Smooth muscle cell (in vitro differentiated cells): ENCODE measurements around the gene OR2A14. TPM values are rescaled to one million over a fixed set of nuclear protein-coding genes. Genes with fewer than 3 reads are reported as not detected.

Source experiments
- DNase-seq: peaks from one replicate; lab custom pipeline; 2025; ENCODE audit not compliant: unreplicated experiment; lab: John Stamatoyannopoulos, UW
- H2AFZ ChIP-seq: fragments of 200-600 bp; sonication (generic); 2 replicates; pipeline ENCODE4 v1.6.0; 2016; ENCODE audit warnings: antibody characterized with exemption, low read depth, mild to moderate bottlenecking
- H3F3A ChIP-seq: fragments of 200-600 bp; sonication (generic); 2 replicates; pipeline ENCODE4 v1.6.0; 2017; ENCODE audit warnings: antibody characterized with exemption, low read depth
- H3K27ac ChIP-seq: fragments of 200-600 bp; sonication (generic); 2 replicates; pipeline ENCODE4 v1.5.1; 2016; ENCODE audit warnings: low read depth, mild to moderate bottlenecking
- H3K27me3 ChIP-seq: fragments of 200-600 bp; sonication (generic); 2 replicates; pipeline ENCODE4 v1.6.1; 2016; ENCODE audit warnings: low read depth, mild to moderate bottlenecking
- H3K36me3 ChIP-seq: fragments of 200-600 bp; sonication (generic); 2 replicates; pipeline ENCODE4 v1.5.1; 2016; ENCODE audit warnings: low read depth
- H3K4me1 ChIP-seq: fragments of 200-600 bp; sonication (generic); 2 replicates; pipeline ENCODE4 v1.5.1; 2016; ENCODE audit warnings: low read depth
- H3K4me2 ChIP-seq: fragments of 200-600 bp; sonication (generic); 2 replicates; pipeline ENCODE4 v1.6.0; 2016; ENCODE audit warnings: mild to moderate bottlenecking
- H3K4me3 ChIP-seq: fragments of 200-600 bp; sonication (generic); 2 replicates; pipeline ENCODE4 v1.5.1; 2016; ENCODE audit warnings: mild to moderate bottlenecking
- H3K79me2 ChIP-seq: fragments of 200-600 bp; sonication (generic); 2 replicates; pipeline ENCODE4 v1.6.0; 2016; ENCODE audit warnings: low read depth, mild to moderate bottlenecking
- H3K9ac ChIP-seq: fragments of 200-600 bp; sonication (generic); 2 replicates; pipeline ENCODE4 v1.6.0; 2016; ENCODE audit warnings: low read depth
- H3K9me3 ChIP-seq: fragments of 200-600 bp; sonication (generic); replicated peaks from 2 replicates; pipeline ENCODE4 v1.5.1; 2016; ENCODE audit warnings: low read depth
- H4K20me1 ChIP-seq: fragments of 200-600 bp; sonication (generic); 2 replicates; pipeline ENCODE4 v1.6.0; 2016; ENCODE audit warnings: low read depth
- WGBS: methylation state at CpG from one replicate; pipeline ENCODE4 v1.1.7; 2016; ENCODE audit warnings: low lambda C conversion rate; 5-methylcytosine and 5-hydroxymethylcytosine counted together
- polyA plus RNA-seq: library from polyadenylated mRNA; unstranded; fragments of >200 nt; fragmentation: Nextera tagmentation; extraction: Ambion mirVana; gene quantifications from 2 replicates; pipeline ENCODE4 v1.2.1, GENCODE V29; 2016
- total RNA-seq: library from RNA; depleted of rRNA; stranded (reverse); fragments of >200 nt; gene quantifications from 2 replicates; pipeline ENCODE4 v1.2.3, GENCODE V29; 2014
- TF ChIP-seq, protein P1 (sequence below): fragments of 200-600 bp; sonication (generic); IDR thresholded peaks from 2 replicates; pipeline ENCODE4 v1.5.1; 2017; ENCODE audit warnings: borderline replicate concordance, mild to moderate bottlenecking, antibody characterized with exemption; ENCODE audit not compliant: insufficient read depth, poor library complexity, severe bottlenecking

Gene OR2A14
- total and polyA plus RNA-seq, 2 experiments from 2014 or later = not detected

DNA sequence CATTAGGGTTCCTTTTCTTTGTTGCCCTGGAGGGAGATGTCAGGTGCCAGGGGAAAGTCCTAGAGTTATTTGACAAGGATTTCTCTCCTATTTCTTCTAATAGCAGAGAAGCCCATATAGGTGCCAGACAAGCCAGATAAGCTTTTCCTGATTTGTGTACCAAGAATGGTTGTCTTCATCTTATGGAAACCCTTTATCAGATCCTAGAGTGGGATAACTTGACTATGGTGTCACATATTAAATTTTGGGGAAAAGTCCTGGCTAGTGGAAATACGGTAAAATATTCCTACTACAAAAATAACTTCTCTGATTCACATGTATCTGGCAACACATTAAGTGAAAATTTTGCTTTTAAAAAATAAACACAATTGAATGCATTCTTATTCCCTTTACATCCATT is 35.7 kb upstream of the OR2A14 start:
- Histone ChIP-seq H3K4me3 (no peak overlapping the region), H3K4me1 (no peaks in the 10 kb centered on the region), H3K27me3 (no peaks in the 10 kb centered on the region), H3K79me2 (no peaks in the 10 kb centered on the region), H3K27ac (no peak overlapping the region), H3K36me3 (no peaks in the 10 kb centered on the region), H3K9ac (no peak overlapping the region), H3K9me3 (no peaks in the 10 kb centered on the region), H3K4me2 (no peak overlapping the region), H3F3A (no peaks in the 10 kb centered on the region), H2AFZ (no peak overlapping the region), H4K20me1 (no peaks in the 10 kb centered on the region)
- 93% methylated on average over 1 of the region's 1 CpG for WGBS
- DNase-seq = no peak
- TF ChIP-seq, protein P1, sequence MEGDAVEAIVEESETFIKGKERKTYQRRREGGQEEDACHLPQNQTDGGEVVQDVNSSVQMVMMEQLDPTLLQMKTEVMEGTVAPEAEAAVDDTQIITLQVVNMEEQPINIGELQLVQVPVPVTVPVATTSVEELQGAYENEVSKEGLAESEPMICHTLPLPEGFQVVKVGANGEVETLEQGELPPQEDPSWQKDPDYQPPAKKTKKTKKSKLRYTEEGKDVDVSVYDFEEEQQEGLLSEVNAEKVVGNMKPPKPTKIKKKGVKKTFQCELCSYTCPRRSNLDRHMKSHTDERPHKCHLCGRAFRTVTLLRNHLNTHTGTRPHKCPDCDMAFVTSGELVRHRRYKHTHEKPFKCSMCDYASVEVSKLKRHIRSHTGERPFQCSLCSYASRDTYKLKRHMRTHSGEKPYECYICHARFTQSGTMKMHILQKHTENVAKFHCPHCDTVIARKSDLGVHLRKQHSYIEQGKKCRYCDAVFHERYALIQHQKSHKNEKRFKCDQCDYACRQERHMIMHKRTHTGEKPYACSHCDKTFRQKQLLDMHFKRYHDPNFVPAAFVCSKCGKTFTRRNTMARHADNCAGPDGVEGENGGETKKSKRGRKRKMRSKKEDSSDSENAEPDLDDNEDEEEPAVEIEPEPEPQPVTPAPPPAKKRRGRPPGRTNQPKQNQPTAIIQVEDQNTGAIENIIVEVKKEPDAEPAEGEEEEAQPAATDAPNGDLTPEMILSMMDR = no peak

DNA sequence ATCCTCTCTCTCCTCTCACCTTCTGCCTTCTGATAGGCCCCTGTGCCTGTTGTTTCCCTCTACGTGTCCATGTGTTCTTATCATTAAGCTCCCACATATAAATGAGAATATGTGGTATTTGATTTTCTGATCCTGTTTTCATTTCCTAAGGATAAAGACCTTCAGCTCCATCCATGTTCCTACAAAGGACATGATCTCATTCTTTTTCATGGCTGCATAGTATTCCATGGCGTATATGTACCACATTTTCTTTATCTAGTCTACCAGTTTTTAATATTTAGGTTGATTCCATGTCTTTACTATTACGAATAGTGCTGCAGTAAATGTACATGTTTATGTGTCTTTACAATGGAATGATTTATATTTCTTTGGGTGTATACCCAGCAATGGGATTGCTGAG is 32.3 kb upstream of the OR2A14 start:
- H3K4me3 ChIP-seq = no peak overlapping the region
- H3K27me3 ChIP-seq = no peaks in the 10 kb centered on the region
- TF ChIP-seq, protein P1 = no peak
- 92% methylated on average over 3 of the region's 3 CpGs for WGBS
- no peak overlapping the region for H2AFZ ChIP-seq
- H3K9ac ChIP-seq = no peak overlapping the region
- no peak overlapping the region for H3K4me2 ChIP-seq
- H3K27ac ChIP-seq = no peak overlapping the region
- no peaks in the 10 kb centered on the region for H3K9me3 ChIP-seq
- no peaks in the 10 kb centered on the region for H3K79me2 ChIP-seq
- no peaks in the 10 kb centered on the region for H3F3A ChIP-seq
- H4K20me1 ChIP-seq = no peaks in the 10 kb centered on the region
- no peaks in the 10 kb centered on the region for H3K36me3 ChIP-seq
- DNase-seq = no peak
- H3K4me1 ChIP-seq = no peaks in the 10 kb centered on the region

DNA sequence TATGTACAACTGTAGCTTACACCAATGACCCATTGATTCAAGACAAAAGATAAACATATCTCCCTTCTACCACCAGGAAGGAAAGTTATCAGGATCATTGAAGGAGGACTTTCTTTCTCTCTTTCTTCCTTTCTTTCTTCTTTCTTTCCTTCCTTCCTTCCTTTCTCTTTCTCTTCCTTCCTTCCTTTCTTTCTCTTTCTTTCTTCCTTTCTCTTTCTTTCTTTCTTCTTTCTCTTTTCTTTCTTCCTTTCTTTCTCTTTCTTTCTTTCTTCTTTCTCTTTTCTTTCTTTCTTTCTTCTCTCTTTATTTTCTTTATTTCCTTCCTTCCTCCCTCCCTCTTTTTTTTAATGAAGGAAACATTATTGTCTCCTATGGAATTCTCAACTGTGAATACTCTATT is 24.2 kb upstream of the OR2A14 start:
- Histone ChIP-seq H3K79me2 (no peaks in the 10 kb centered on the region), H3K36me3 (no peaks in the 10 kb centered on the region), H3K9me3 (no peaks in the 10 kb centered on the region), H3K4me3 (no peak overlapping the region), H3K4me2 (no peak overlapping the region), H2AFZ (no peak overlapping the region), H3K4me1 (no peaks in the 10 kb centered on the region), H3F3A (no peaks in the 10 kb centered on the region), H3K27me3 (no peaks in the 10 kb centered on the region), H4K20me1 (no peaks in the 10 kb centered on the region), H3K9ac (no peak overlapping the region), H3K27ac (no peak overlapping the region)
- DNase-seq = no peak
- TF ChIP-seq, protein P1 = no peak

- no peak overlapping the region for H3K4me2 ChIP-seq
- TF ChIP-seq, protein P1 = no peak
- WGBS = 56% methylated on average over 3 of the region's 3 CpGs
Observed at GRCh38 chr7:144100607-144101006, 22.4 kb upstream of the OR2A14 start.

More at GRCh38 chr7:144100607-144101006, 22.4 kb upstream of the OR2A14 start:
- Histone ChIP-seq H3K36me3 (no peaks in the 10 kb centered on the region), H2AFZ (no peak overlapping the region), H3K4me3 (no peak overlapping the region), H3K79me2 (no peaks in the 10 kb centered on the region), H3K27me3 (no peaks in the 10 kb centered on the region), H3K27ac (no peak overlapping the region), H4K20me1 (no peaks in the 10 kb centered on the region), H3F3A (no peaks in the 10 kb centered on the region), H3K9me3 (no peaks in the 10 kb centered on the region), H3K9ac (no peak overlapping the region), H3K4me1 (no peaks in the 10 kb centered on the region)
- no peak for DNase-seq
